Endothelial cell of umbilical vein (primary cell): Measurements from ENCODE around the gene MOB3B. TPM values are rescaled to one million over a fixed set of nuclear protein-coding genes. Genes with fewer than 3 reads are reported as not detected.

ENCODE experiments used
- BruUV-seq: library from RNA; stranded (reverse); fragments of 400-500 nt; replicated peaks from 2 replicates; lab custom pipeline; 2021; lab: Mats Ljungman, UMichigan
- CTCF ChIA-PET: fragments of 300-600, 350-600 bp; sonication (Branson Sonifier 250); formaldehyde crosslinking; loops from one replicate; lab custom pipeline; 2021; ENCODE audit warnings: antibody characterized with exemption, inconsistent platforms; lab: Charles Lee
- POLR2A ChIA-PET: fragments of 300-600, 350-600 bp; sonication (Branson Sonifier 250); formaldehyde crosslinking; loops from one replicate; lab custom pipeline; 2021; ENCODE audit warnings: antibody characterized with exemption, inconsistent platforms; lab: Charles Lee
- DNase-seq: peaks from one replicate; pipeline ENCODE4 v3.0.0-alpha.2; 2011; ENCODE audit warnings: low read depth, low spot score
- FAIRE-seq: peaks from 2 replicates; lab custom pipeline; 2011; peaks lifted over from hg19 to GRCh38; lab: Jason Lieb, UNC
- H2AFZ ChIP-seq: 2 replicates; pipeline ENCODE4 v1.6.0; 2012; ENCODE audit warnings: low read depth, low read length, control low read depth, inconsistent platforms
- H3K27ac ChIP-seq: 2 replicates; pipeline ENCODE4 v1.5.1; 2011; ENCODE audit warnings: low read depth, mild to moderate bottlenecking, control low read depth, low read length, moderate library complexity; ENCODE audit not compliant: insufficient read depth
- H3K27me3 ChIP-seq, 2 experiments: 2 replicates each; pipeline versions ENCODE4 v1.6.0 to v1.6.1; 2011; ENCODE audit warnings: low read length in 2 of 2, mixed read lengths in 1 of 2; ENCODE audit not compliant: control insufficient read depth in 2 of 2, insufficient read depth in 2 of 2
- H3K36me3 ChIP-seq, 2 experiments: 2 replicates in 1 of 2; 3 replicates in 1 of 2; pipeline ENCODE4 v1.5.1; 2011; ENCODE audit warnings: low read length in 2 of 2, mild to moderate bottlenecking in 1 of 2, moderate library complexity in 1 of 2; ENCODE audit not compliant: control insufficient read depth in 2 of 2, insufficient read depth in 2 of 2; ENCODE audit errors: extremely low read depth in 1 of 2
- H3K4me1 ChIP-seq: 3 replicates; pipeline ENCODE4 v1.5.1; 2011; ENCODE audit warnings: mild to moderate bottlenecking, low read length; ENCODE audit not compliant: control insufficient read depth, insufficient read depth; ENCODE audit errors: extremely low read depth
- H3K4me2 ChIP-seq: 2 replicates; pipeline ENCODE4 v1.6.1; 2011; ENCODE audit warnings: low read length, control low read depth, mixed read lengths; ENCODE audit not compliant: insufficient read depth
- H3K4me3 ChIP-seq, 3 experiments: fragments of 200-600 bp in 1 of 3; sonication (generic), shearing (Covaris generic) in 1 of 3; replicated peaks in 1 of 3; 2 replicates each; pipeline ENCODE4 v1.5.1; 2011 to 2016; ENCODE audit warnings: control low read depth in 3 of 3, low read length in 3 of 3, mild to moderate bottlenecking in 2 of 3, inconsistent platforms in 1 of 3, low read depth in 1 of 3, moderate library complexity in 1 of 3; ENCODE audit not compliant: insufficient read depth in 1 of 3
- H3K79me2 ChIP-seq: 2 replicates; pipeline ENCODE4 v1.6.0; 2012; ENCODE audit warnings: low read length, inconsistent platforms; ENCODE audit not compliant: control insufficient read depth, insufficient read depth
- H3K9ac ChIP-seq: replicated peaks from 2 replicates; pipeline ENCODE3; 2011; ENCODE audit warnings: low read length, control low read depth; ENCODE audit not compliant: insufficient read depth; ENCODE audit errors: extremely low read depth
- H3K9me1 ChIP-seq: replicated peaks from 3 replicates; pipeline ENCODE4 v1.6.0; 2011; ENCODE audit warnings: mild to moderate bottlenecking, low read length; ENCODE audit not compliant: control insufficient read depth, insufficient read depth; ENCODE audit errors: extremely low read depth
- H3K9me3 ChIP-seq: replicated peaks from 2 replicates; pipeline ENCODE4 v1.5.1; 2012; ENCODE audit warnings: low read length, inconsistent platforms; ENCODE audit not compliant: control insufficient read depth, insufficient read depth
- H4K20me1 ChIP-seq: replicated peaks from 2 replicates; pipeline ENCODE3; 2011; ENCODE audit warnings: mild to moderate bottlenecking, low read length; ENCODE audit not compliant: control insufficient read depth, insufficient read depth; ENCODE audit errors: extremely low read depth
- EZH2 ChIP-seq: IDR thresholded peaks from 2 replicates; pipeline ENCODE4 v1.6.1; 2012; ENCODE audit warnings: borderline replicate concordance, low read depth, mild to moderate bottlenecking, moderate library complexity, low read length, inconsistent platforms; ENCODE audit not compliant: severe bottlenecking
- FOS ChIP-seq: IDR thresholded peaks from 2 replicates; pipeline ENCODE4 v1.6.1; 2011; ENCODE audit warnings: mild to moderate bottlenecking, low read length, moderate library complexity, borderline replicate concordance; ENCODE audit not compliant: insufficient read depth
- GATA2 ChIP-seq: IDR thresholded peaks from 2 replicates; pipeline ENCODE4 v1.7.0; 2011; ENCODE audit warnings: low read depth, mild to moderate bottlenecking, moderate library complexity, mixed read lengths, low read length; ENCODE audit not compliant: insufficient read length, insufficient read depth
- JUN ChIP-seq: IDR thresholded peaks from 2 replicates; pipeline ENCODE4 v1.6.1; 2011; ENCODE audit warnings: borderline replicate concordance, low read depth; ENCODE audit not compliant: insufficient read length, insufficient read depth
- MYC ChIP-seq: IDR thresholded peaks from one replicate; pipeline ENCODE4 v1.6.1; 2011; ENCODE audit warnings: mild to moderate bottlenecking, low read depth, low read length
- POLR2A ChIP-seq: IDR thresholded peaks from 2 replicates; pipeline ENCODE4 v1.6.1; 2012; ENCODE audit warnings: low read depth, mild to moderate bottlenecking, control low read depth, low read length
- POLR2AphosphoS5 ChIP-seq: IDR thresholded peaks from 2 replicates; pipeline ENCODE4 v1.6.1; 2012; ENCODE audit warnings: low read depth, mild to moderate bottlenecking, control low read depth, low read length, moderate library complexity; ENCODE audit not compliant: insufficient read depth
- dilution Hi-C: fragments of 300-500 bp; cut with MboI; formaldehyde crosslinking; loops from one replicate; pipeline ENCODE4 v1.15.0; 2019; ENCODE audit warnings: low sequenced_read_pairs; ENCODE audit not compliant: extremely low pct_ligation_motif_present
- intact Hi-C: fragments of 100-400 bp; cut with micrococcal nuclease; formaldehyde crosslinking; loops from one replicate; pipeline ENCODE4 v1.10.0; 2022
- polyA plus RNA-seq, 4 experiments: library from polyadenylated mRNA; depleted of rRNA in 3 of 4; stranded (reverse) in 3 of 4; unstranded in 1 of 4; fragments of >200 nt; gene quantifications; 2 replicates each; pipeline versions ENCODE4 v1.2.1 to v1.2.3, GENCODE V29; 2011 to 2012; ENCODE audit warnings: missing spikeins in 1 of 4
- total RNA-seq: library from RNA; stranded (reverse); gene quantifications from 2 replicates; pipeline ENCODE4 v1.2.3, GENCODE V29; 2021
- TF ChIP-seq, protein P1 (sequence below): IDR thresholded peaks from 2 replicates; pipeline ENCODE4 v1.6.1; 2011; ENCODE audit not compliant: insufficient read depth, insufficient read length
- TF ChIP-seq, protein P2 (sequence below), 2 donors: IDR thresholded peaks; 1 replicate in 1 of 2; 2 replicates in 1 of 2; pipeline ENCODE4 v1.5.1; 2011; ENCODE audit warnings: low read length in 2 of 2, mild to moderate bottlenecking in 2 of 2, moderate library complexity in 2 of 2, control low read depth in 1 of 2, inconsistent platforms in 1 of 2, low read depth in 1 of 2; ENCODE audit not compliant: insufficient read depth in 1 of 2; ENCODE audit errors: extremely low read depth in 1 of 2

The MOB3B gene
- total and polyA plus RNA-seq, 2 donors (not counting 3 experiments of a cell fraction or from before 2014, with no cell fraction given): 0.03 TPM; not detected in 1

- TF ChIP-seq, protein P1, sequence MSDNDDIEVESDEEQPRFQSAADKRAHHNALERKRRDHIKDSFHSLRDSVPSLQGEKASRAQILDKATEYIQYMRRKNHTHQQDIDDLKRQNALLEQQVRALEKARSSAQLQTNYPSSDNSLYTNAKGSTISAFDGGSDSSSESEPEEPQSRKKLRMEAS: no peak
- TF ChIP-seq MYC: no peak
- no peak for TF ChIP-seq GATA2
- TF ChIP-seq EZH2: no peak
- TF ChIP-seq, protein P2, sequence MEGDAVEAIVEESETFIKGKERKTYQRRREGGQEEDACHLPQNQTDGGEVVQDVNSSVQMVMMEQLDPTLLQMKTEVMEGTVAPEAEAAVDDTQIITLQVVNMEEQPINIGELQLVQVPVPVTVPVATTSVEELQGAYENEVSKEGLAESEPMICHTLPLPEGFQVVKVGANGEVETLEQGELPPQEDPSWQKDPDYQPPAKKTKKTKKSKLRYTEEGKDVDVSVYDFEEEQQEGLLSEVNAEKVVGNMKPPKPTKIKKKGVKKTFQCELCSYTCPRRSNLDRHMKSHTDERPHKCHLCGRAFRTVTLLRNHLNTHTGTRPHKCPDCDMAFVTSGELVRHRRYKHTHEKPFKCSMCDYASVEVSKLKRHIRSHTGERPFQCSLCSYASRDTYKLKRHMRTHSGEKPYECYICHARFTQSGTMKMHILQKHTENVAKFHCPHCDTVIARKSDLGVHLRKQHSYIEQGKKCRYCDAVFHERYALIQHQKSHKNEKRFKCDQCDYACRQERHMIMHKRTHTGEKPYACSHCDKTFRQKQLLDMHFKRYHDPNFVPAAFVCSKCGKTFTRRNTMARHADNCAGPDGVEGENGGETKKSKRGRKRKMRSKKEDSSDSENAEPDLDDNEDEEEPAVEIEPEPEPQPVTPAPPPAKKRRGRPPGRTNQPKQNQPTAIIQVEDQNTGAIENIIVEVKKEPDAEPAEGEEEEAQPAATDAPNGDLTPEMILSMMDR (IDR thresholded peaks at IDR 0.05; ENCODE audit: extremely low read depth in 1 of 2, insufficient read depth in 1 of 2, low read depth in 1 of 2, low read length in 2 of 2): no peak
- TF ChIP-seq POLR2A: no peak
- no peak for TF ChIP-seq POLR2AphosphoS5
- TF ChIP-seq JUN: no peak
- no peak for TF ChIP-seq FOS
- FAIRE-seq (no peak), DNase-seq (no peak)
- Histone ChIP-seq H3K4me1 (no peaks in the 10 kb centered on the region), H3K9me1 (no peaks in the 10 kb centered on the region), H3K4me3 (no peak overlapping the region), H3K27ac (no peak overlapping the region), H2AFZ (no peak overlapping the region), H3K4me2 (no peak overlapping the region), H3K79me2 (no peaks in the 10 kb centered on the region), H3K9ac (no peak overlapping the region), H3K27me3 (no peaks in the 10 kb centered on the region), H3K9me3 (no peaks in the 10 kb centered on the region), H4K20me1 (no peaks in the 10 kb centered on the region), H3K36me3 (no peaks in the 10 kb centered on the region)
- POLR2A ChIA-PET: no interaction called here
- dilution Hi-C loops (loop anchor here (25.0 kb wide), 1 partner anchor 164 kb away; the partner anchor contains the start of gene IFNK), intact Hi-C loops (no loop called here)
- no TSS peak for BruUV-seq
- CTCF ChIA-PET: no interaction called here
Measured at GRCh38 chr9:27347889-27348288, 181.7 kb downstream of the MOB3B start.
